WTC11 (cell line): ENCODE data around the gene MCF2L. TPM values are rescaled to one million over a fixed set of nuclear protein-coding genes. Genes with fewer than 3 reads are reported as not detected.

ENCODE experiments used
- CREB1 ChIP-seq: sonication (generic); formaldehyde crosslinking; IDR thresholded peaks from 2 replicates; pipeline ENCODE4 v1.8.0; 2023; ENCODE audit warnings: mild to moderate bottlenecking, missing genetic modification reagents
- ERG ChIP-seq: fragments of 250-450 bp; sonication (Bioruptor Pico); IDR thresholded peaks from 2 replicates; pipeline ENCODE4 v1.8.0; 2021; ENCODE audit warnings: mild to moderate bottlenecking
- FOXK1 ChIP-seq: sonication (generic); formaldehyde crosslinking; IDR thresholded peaks from 2 replicates; pipeline ENCODE4 v1.8.0; 2022; ENCODE audit warnings: mild to moderate bottlenecking, moderate library complexity, missing genetic modification reagents
- GABPB1 ChIP-seq: sonication (generic); formaldehyde crosslinking; IDR thresholded peaks from 2 replicates; pipeline ENCODE4 v1.8.1; 2023; ENCODE audit warnings: mild to moderate bottlenecking, missing genetic modification reagents
- MXD4 ChIP-seq: fragments of 250-450 bp; sonication (Bioruptor Pico); IDR thresholded peaks from 2 replicates; pipeline ENCODE4 v1.8.0; 2021; ENCODE audit warnings: mild to moderate bottlenecking, moderate library complexity, borderline replicate concordance
- NR1H2 ChIP-seq: sonication (generic); formaldehyde crosslinking; IDR thresholded peaks from 2 replicates; pipeline ENCODE4 v1.9.0; 2021; ENCODE audit warnings: mild to moderate bottlenecking, moderate library complexity, missing genetic modification reagents
- OVOL2 ChIP-seq: fragments of 250-450 bp; sonication (Bioruptor Pico); IDR thresholded peaks from 2 replicates; pipeline ENCODE4 v1.9.0; 2021; ENCODE audit warnings: mild to moderate bottlenecking, borderline replicate concordance
- SMAD3 ChIP-seq: sonication (generic); formaldehyde crosslinking; IDR thresholded peaks from 2 replicates; pipeline ENCODE4 v1.8.0; 2022; ENCODE audit warnings: missing genetic modification reagents, mild to moderate bottlenecking, borderline replicate concordance
- SOX15 ChIP-seq: fragments of 250-450 bp; sonication (Bioruptor Pico); IDR thresholded peaks from 2 replicates; pipeline ENCODE4 v1.9.0; 2021; ENCODE audit warnings: mild to moderate bottlenecking
- STAT6 ChIP-seq: sonication (generic); formaldehyde crosslinking; conservative IDR thresholded peaks from 2 replicates; pipeline ENCODE4 v1.8.1; 2023; ENCODE audit warnings: mild to moderate bottlenecking, low read depth, missing genetic modification reagents, moderate library complexity
- TCF7 ChIP-seq: sonication (generic); formaldehyde crosslinking; IDR thresholded peaks from 2 replicates; pipeline ENCODE4 v1.8.0; 2022; ENCODE audit warnings: mild to moderate bottlenecking, low read depth, missing genetic modification reagents, moderate library complexity
- USF2 ChIP-seq: sonication (generic); formaldehyde crosslinking; IDR thresholded peaks from 2 replicates; pipeline ENCODE4 v1.8.1; 2023; ENCODE audit warnings: mild to moderate bottlenecking, missing genetic modification reagents, moderate library complexity
- ZNF396 ChIP-seq: fragments of 250-450 bp; sonication (Bioruptor Pico); IDR thresholded peaks from 2 replicates; pipeline ENCODE4 v1.8.0; 2021; ENCODE audit warnings: mild to moderate bottlenecking, moderate library complexity, borderline replicate concordance
- ZNF416 ChIP-seq: fragments of 250-450 bp; sonication (Bioruptor Pico); IDR thresholded peaks from 2 replicates; pipeline ENCODE4 v1.9.0; 2021; ENCODE audit warnings: mild to moderate bottlenecking, inconsistent platforms
- ZNF423 ChIP-seq: fragments of 250-450 bp; sonication (Bioruptor Pico); IDR thresholded peaks from 2 replicates; pipeline ENCODE4 v2.1.2; 2022; ENCODE audit warnings: mild to moderate bottlenecking, moderate library complexity
- total RNA-seq: library from RNA; stranded (reverse); gene quantifications from 3 replicates; pipeline ENCODE4 v1.2.3, GENCODE V29; 2021
- TF ChIP-seq, protein P1 (sequence below): fragments of 250-450 bp; sonication (Bioruptor Pico); IDR thresholded peaks from 2 replicates; pipeline ENCODE4 v1.9.0; 2021; ENCODE audit warnings: mild to moderate bottlenecking
- TF ChIP-seq, protein P2 (sequence below): sonication (generic); formaldehyde crosslinking; IDR thresholded peaks from 2 replicates; pipeline ENCODE4 v1.8.1; 2022; ENCODE audit warnings: mild to moderate bottlenecking, missing genetic modification reagents, moderate library complexity, borderline replicate concordance
- TF ChIP-seq, protein P3 (sequence below): sonication (generic); formaldehyde crosslinking; IDR thresholded peaks from 2 replicates; pipeline ENCODE4 v1.8.0; 2022; ENCODE audit warnings: mild to moderate bottlenecking, missing genetic modification reagents
- TF ChIP-seq, protein P4 (sequence below): fragments of 250-450 bp; sonication (Bioruptor Pico); IDR thresholded peaks from 2 replicates; pipeline ENCODE4 v1.9.0; 2021; ENCODE audit warnings: mild to moderate bottlenecking, borderline replicate concordance

The MCF2L gene
- total RNA-seq, 1 experiment from 2014 or later: 34.8 TPM

DNA sequence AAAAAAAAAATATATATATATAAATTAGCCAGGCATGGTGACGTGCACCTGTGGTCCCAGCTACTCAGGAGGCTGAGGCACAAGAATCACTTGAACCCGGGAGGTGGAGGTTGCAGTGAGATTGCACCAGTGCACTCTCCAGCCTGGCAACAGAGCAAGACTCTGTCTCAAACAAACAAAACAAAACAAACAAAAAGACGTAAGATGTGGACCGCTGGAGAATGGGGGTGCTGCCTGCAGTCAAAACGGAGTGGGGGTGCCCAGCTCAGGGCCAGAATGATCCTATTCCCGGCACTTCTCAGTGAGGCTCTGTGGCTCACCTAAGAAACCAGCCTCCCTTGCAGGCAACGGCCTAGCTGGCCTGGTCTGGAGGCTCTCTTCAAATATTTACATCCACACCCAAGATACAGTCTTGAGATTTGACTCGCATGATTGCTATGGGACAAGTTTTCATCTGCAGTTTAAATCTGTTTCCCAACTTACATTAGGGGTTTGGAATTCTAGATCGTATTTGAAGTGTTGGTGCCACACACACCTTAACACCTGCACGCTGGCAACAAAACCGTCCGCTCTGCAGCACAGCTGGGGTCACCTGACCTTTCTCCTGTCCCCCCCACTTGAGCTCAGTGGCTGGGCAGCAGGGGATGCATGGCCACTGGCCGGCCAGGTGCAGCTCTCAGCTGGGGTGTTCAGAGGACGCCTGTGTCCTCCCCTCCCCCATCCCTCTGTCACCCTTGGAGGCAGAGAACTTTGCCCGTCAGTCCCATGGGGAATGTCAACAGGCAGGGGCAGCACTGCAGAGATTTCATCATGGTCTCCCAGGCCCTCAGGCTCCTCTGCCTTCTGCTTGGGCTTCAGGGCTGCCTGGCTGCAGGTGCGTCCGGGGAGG lies 136.3 kb downstream of the MCF2L start, which contains the start of gene F7 (continued):
- TF ChIP-seq, protein P1, sequence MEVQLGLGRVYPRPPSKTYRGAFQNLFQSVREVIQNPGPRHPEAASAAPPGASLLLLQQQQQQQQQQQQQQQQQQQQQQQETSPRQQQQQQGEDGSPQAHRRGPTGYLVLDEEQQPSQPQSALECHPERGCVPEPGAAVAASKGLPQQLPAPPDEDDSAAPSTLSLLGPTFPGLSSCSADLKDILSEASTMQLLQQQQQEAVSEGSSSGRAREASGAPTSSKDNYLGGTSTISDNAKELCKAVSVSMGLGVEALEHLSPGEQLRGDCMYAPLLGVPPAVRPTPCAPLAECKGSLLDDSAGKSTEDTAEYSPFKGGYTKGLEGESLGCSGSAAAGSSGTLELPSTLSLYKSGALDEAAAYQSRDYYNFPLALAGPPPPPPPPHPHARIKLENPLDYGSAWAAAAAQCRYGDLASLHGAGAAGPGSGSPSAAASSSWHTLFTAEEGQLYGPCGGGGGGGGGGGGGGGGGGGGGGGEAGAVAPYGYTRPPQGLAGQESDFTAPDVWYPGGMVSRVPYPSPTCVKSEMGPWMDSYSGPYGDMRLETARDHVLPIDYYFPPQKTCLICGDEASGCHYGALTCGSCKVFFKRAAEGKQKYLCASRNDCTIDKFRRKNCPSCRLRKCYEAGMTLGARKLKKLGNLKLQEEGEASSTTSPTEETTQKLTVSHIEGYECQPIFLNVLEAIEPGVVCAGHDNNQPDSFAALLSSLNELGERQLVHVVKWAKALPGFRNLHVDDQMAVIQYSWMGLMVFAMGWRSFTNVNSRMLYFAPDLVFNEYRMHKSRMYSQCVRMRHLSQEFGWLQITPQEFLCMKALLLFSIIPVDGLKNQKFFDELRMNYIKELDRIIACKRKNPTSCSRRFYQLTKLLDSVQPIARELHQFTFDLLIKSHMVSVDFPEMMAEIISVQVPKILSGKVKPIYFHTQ: no peak
- TF ChIP-seq TCF7 (no peak), GABPB1 (CRISPR knock-in tag) (peak; percentile 96), ZNF396 (CRISPR knock-in tag) (no peak), USF2 (peak; percentile 60), ZNF423 (CRISPR knock-in tag) (0 out of 2 replicates have a peak, but pooled peaks have one; percentile 29), OVOL2 (CRISPR knock-in tag) (no peak), SMAD3 (CRISPR knock-in tag) (no peak), STAT6 (CRISPR knock-in tag) (no peak), MXD4 (no peak), ZNF416 (CRISPR knock-in tag) (no peak), CREB1 (CRISPR knock-in tag) (no peak), FOXK1 (no peak), NR1H2 (no peak), ERG (CRISPR knock-in tag) (no peak), SOX15 (no peak)
- TF ChIP-seq, protein P2, sequence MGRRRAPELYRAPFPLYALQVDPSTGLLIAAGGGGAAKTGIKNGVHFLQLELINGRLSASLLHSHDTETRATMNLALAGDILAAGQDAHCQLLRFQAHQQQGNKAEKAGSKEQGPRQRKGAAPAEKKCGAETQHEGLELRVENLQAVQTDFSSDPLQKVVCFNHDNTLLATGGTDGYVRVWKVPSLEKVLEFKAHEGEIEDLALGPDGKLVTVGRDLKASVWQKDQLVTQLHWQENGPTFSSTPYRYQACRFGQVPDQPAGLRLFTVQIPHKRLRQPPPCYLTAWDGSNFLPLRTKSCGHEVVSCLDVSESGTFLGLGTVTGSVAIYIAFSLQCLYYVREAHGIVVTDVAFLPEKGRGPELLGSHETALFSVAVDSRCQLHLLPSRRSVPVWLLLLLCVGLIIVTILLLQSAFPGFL (CRISPR knock-in tag): no peak
- TF ChIP-seq, protein P3, sequence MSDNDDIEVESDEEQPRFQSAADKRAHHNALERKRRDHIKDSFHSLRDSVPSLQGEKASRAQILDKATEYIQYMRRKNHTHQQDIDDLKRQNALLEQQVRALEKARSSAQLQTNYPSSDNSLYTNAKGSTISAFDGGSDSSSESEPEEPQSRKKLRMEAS: peak; percentile 10; the same call in 1 of the 2 replicates
- TF ChIP-seq, protein P4, sequence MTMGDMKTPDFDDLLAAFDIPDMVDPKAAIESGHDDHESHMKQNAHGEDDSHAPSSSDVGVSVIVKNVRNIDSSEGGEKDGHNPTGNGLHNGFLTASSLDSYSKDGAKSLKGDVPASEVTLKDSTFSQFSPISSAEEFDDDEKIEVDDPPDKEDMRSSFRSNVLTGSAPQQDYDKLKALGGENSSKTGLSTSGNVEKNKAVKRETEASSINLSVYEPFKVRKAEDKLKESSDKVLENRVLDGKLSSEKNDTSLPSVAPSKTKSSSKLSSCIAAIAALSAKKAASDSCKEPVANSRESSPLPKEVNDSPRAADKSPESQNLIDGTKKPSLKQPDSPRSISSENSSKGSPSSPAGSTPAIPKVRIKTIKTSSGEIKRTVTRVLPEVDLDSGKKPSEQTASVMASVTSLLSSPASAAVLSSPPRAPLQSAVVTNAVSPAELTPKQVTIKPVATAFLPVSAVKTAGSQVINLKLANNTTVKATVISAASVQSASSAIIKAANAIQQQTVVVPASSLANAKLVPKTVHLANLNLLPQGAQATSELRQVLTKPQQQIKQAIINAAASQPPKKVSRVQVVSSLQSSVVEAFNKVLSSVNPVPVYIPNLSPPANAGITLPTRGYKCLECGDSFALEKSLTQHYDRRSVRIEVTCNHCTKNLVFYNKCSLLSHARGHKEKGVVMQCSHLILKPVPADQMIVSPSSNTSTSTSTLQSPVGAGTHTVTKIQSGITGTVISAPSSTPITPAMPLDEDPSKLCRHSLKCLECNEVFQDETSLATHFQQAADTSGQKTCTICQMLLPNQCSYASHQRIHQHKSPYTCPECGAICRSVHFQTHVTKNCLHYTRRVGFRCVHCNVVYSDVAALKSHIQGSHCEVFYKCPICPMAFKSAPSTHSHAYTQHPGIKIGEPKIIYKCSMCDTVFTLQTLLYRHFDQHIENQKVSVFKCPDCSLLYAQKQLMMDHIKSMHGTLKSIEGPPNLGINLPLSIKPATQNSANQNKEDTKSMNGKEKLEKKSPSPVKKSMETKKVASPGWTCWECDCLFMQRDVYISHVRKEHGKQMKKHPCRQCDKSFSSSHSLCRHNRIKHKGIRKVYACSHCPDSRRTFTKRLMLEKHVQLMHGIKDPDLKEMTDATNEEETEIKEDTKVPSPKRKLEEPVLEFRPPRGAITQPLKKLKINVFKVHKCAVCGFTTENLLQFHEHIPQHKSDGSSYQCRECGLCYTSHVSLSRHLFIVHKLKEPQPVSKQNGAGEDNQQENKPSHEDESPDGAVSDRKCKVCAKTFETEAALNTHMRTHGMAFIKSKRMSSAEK (CRISPR knock-in tag): no peak
